ENCODE data around the gene MALSU1.
A peak's percentile ranks its signal among the peaks of the same experiment; 100 is the strongest.
"Not testable (repeated sequence)": the region's sequence is repeated elsewhere in the genome, so short reads cannot be mapped to it uniquely, and the experiment has no call there.

MALSU1 gene

GRCh38 chr7:23287612-23288011 lies 11.5 kb upstream of the MALSU1 start:
- peak; percentile 35 for DNase-seq

GRCh38 chr7:23290993-23291392 lies 8.1 kb upstream of the MALSU1 start:
- no peak for DNase-seq

- no peak for DNase-seq
Observed at GRCh38 chr7:23291957-23292560, 7.1 kb upstream of the MALSU1 start.

- no peak for DNase-seq
Observed at GRCh38 chr7:23292623-23293022, 6.5 kb upstream of the MALSU1 start.

GRCh38 chr7:23293500-23294073 lies 5.6 kb upstream of the MALSU1 start:
- no peak for DNase-seq

- DNase-seq = no peak
Observed at GRCh38 chr7:23294549-23295400, 4.4 kb upstream of the MALSU1 start.

- no peak for DNase-seq
Observed at GRCh38 chr7:23295401-23295697, 3.8 kb upstream of the MALSU1 start.

GRCh38 chr7:23298141-23298881 lies 828 bp upstream of the MALSU1 start:
- no peak for DNase-seq

- no peak for DNase-seq
Observed at GRCh38 chr7:23299770-23300300, 696 bp downstream of the MALSU1 start.

GRCh38 chr7:23306936-23307521 lies 7.9 kb downstream of the MALSU1 start:
- DNase-seq = peak; percentile 43

GRCh38 chr7:23308754-23309153 lies 9.6 kb downstream of the MALSU1 start:
- no peak for DNase-seq

GRCh38 chr7:23312141-23312540 lies 13.0 kb downstream of the MALSU1 start:
- DNase-seq = not testable (repeated sequence)

- no peak for DNase-seq
Observed at GRCh38 chr7:23315366-23315765, 16.2 kb downstream of the MALSU1 start.

GRCh38 chr7:23331132-23331531 lies 32.0 kb downstream of the MALSU1 start:
- DNase-seq = no peak

GRCh38 chr7:23332193-23332592 lies 33.1 kb downstream of the MALSU1 start:
- no peak for DNase-seq

- DNase-seq = no peak
Observed at GRCh38 chr7:23332910-23333612, 33.9 kb downstream of the MALSU1 start.

- no peak for DNase-seq
Observed at GRCh38 chr7:23333671-23334246, 34.6 kb downstream of the MALSU1 start.

- DNase-seq = no peak
Observed at GRCh38 chr7:23334482-23335056, 35.4 kb downstream of the MALSU1 start.

- no peak for DNase-seq
Observed at GRCh38 chr7:23335136-23335535, 36.0 kb downstream of the MALSU1 start.

GRCh38 chr7:23335621-23336020 lies 36.5 kb downstream of the MALSU1 start:
- DNase-seq = no peak

- DNase-seq = no peak
Observed at GRCh38 chr7:23336086-23336485, 36.9 kb downstream of the MALSU1 start.

Data from activated CD4-positive, alpha-beta T cell treated with anti-CD3 and anti-CD28 coated beads, Interleukin-2, amount 50 U/mL, for 16 hours (primary cell).